ENCODE data around the gene THSD7A. TPM values are rescaled to one million over a fixed set of nuclear protein-coding genes. Genes with fewer than 3 reads are reported as not detected.

THSD7A gene
- total and polyA plus RNA-seq, 2 of the 4 experiments (the other 2 are of a cell fraction), result 0.02 to 0.18 TPM

- Histone ChIP-seq H3K18ac (ENCODE audit: low read depth, low read length) (no peak overlapping the region), H2BK15ac (ENCODE audit: low read depth, low read length) (no peak overlapping the region), H4K8ac (ENCODE audit: low read depth in 2 of 2, low read length in 2 of 2) (no peak overlapping the region), H3K4ac (ENCODE audit: low read depth, low read length) (no peak overlapping the region), H3K23ac (ENCODE audit: low read depth, low read length) (no peak overlapping the region), H3K27ac (ENCODE audit: insufficient read depth, low read length) (no peak overlapping the region), H4K20me1 (ENCODE audit: insufficient read depth, low read length) (no peaks in the 10 kb centered on the region), H3K4me3 (ENCODE audit: insufficient read depth, low read depth, low read length) (no peak overlapping the region), H3K56ac (ENCODE audit: extremely low read depth, insufficient read depth, low read length) (no peak overlapping the region), H3K9ac (ENCODE audit: low read depth, low read length) (no peak overlapping the region), H3K4me2 (ENCODE audit: low read depth, low read length) (no peak overlapping the region), H2AK5ac (ENCODE audit: low read depth, low read length) (no peak overlapping the region), H2AFZ (replicated peaks; ENCODE audit: low read length, poor library complexity) (no peak overlapping the region), H3K14ac (replicated peaks; ENCODE audit: low read depth, low read length) (no peak overlapping the region), H2BK5ac (ENCODE audit: low read depth, low read length, poor library complexity, severe bottlenecking) (no peak overlapping the region), H2AK9ac (replicated peaks; ENCODE audit: low read depth, low read length, poor library complexity) (no peak overlapping the region), H2BK120ac (ENCODE audit: low read depth, low read length) (no peak overlapping the region), H4K5ac (ENCODE audit: low read depth, low read length) (no peak overlapping the region), H3K4me1 (ENCODE audit: control insufficient read depth, insufficient read depth, low read length) (no peaks in the 10 kb centered on the region), H3K27me3 (ENCODE audit: control insufficient read depth, insufficient read depth, low read length) (no peaks in the 10 kb centered on the region), H2BK20ac (ENCODE audit: low read depth, low read length) (no peak overlapping the region), H4K91ac (ENCODE audit: insufficient read depth, low read depth, low read length) (no peak overlapping the region), H3K9me1 (ENCODE audit: insufficient read depth, low read length) (no peaks in the 10 kb centered on the region), H3K36me3 (ENCODE audit: control insufficient read depth, insufficient read depth, low read length) (no peaks in the 10 kb centered on the region), H3K79me1 (ENCODE audit: low read depth in 1 of 2, low read length in 2 of 2) (no peaks in the 10 kb centered on the region), H3K9me3 (ENCODE audit: control insufficient read depth, insufficient read depth, low read length) (no peaks in the 10 kb centered on the region; the same call in 1 of the 2 replicates)
- no TSS peak for BruUV-seq (replicated peaks)
- no CpG with 5 or more reads among the region's 1 CpG for WGBS, 2 experiments (ENCODE audit: extremely low coverage in 2 of 2, insufficient read length in 1 of 2)
- POLR2A ChIA-PET (ENCODE audit: unreplicated experiment), result no interaction called here
- dilution Hi-C loops (cut with HindIII; ENCODE audit: low sequenced_read_pairs, unreplicated experiment) (no loop called here), in situ Hi-C loops (cut with MboI; ENCODE audit: low sequenced_read_pairs) (no loop called here), intact Hi-C loops (cut with micrococcal nuclease) (no loop called here)
- no peak for DNase-seq
- no peak for ATAC-seq (ENCODE audit: low read depth)
- CTCF ChIA-PET, result no interaction called here
- no peak for TF ChIP-seq RAD21 (IDR thresholded peaks at IDR 0.05; ENCODE audit: low read length)
- no peak for TF ChIP-seq RFX5 (IDR thresholded peaks at IDR 0.05; ENCODE audit: low read depth, low read length)
- no peak for TF ChIP-seq NFE2L2 (IDR thresholded peaks at IDR 0.05; ENCODE audit: low read depth, low read length)
- TF ChIP-seq CEBPB (IDR thresholded peaks at IDR 0.05; ENCODE audit: low read depth, low read length), result no peak
- no peak for TF ChIP-seq ELK1 (IDR thresholded peaks at IDR 0.05; ENCODE audit: borderline replicate concordance, low read depth, low read length)
- TF ChIP-seq FOS (IDR thresholded peaks at IDR 0.05; ENCODE audit: low read depth, low read length), result no peak
- TF ChIP-seq USF2 (IDR thresholded peaks at IDR 0.05; ENCODE audit: low read depth, low read length), result no peak
- no peak for TF ChIP-seq MAZ (IDR thresholded peaks at IDR 0.05; ENCODE audit: borderline replicate concordance, low read depth, low read length)
- TF ChIP-seq SMC3 (IDR thresholded peaks at IDR 0.05; ENCODE audit: low read depth, low read length), result no peak
- no peak for TF ChIP-seq CHD1 (IDR thresholded peaks at IDR 0.05; ENCODE audit: low read depth, low read length)
- TF ChIP-seq MXI1 (IDR thresholded peaks at IDR 0.05; ENCODE audit: borderline replicate concordance, low read depth, low read length), result no peak
- TF ChIP-seq POLR2A (IDR thresholded peaks at IDR 0.05; ENCODE audit: low read depth, low read length), result no peak
- TF ChIP-seq CTCF (conservative IDR thresholded peaks at IDR 0.05; ENCODE audit: low read depth, low read length), result no peak
Observed at GRCh38 chr7:11743548-11743947, 88.5 kb downstream of the THSD7A start.

Measured in IMR-90 (cell line).